NB4 (cell line): Measurements from ENCODE around the gene PIK3CD.
"Not testable (repeated sequence)": the region's sequence is repeated elsewhere in the genome, so short reads cannot be mapped to it uniquely, and the experiment has no call there.

Source experiments
- DNase-seq: peaks from one replicate; pipeline ENCODE4 v3.0.0; 2010; ENCODE audit warnings: low read depth
- H3K4me3 ChIP-seq: one replicate; pipeline ENCODE4 v1.5.1; 2011; ENCODE audit warnings: mild to moderate bottlenecking, low read depth, low read length, moderate library complexity
- CTCF ChIP-seq: IDR thresholded peaks from one replicate; pipeline ENCODE4 v1.5.1; 2012; ENCODE audit warnings: low read depth, low read length
- MAX ChIP-seq: IDR thresholded peaks from 2 replicates; pipeline ENCODE4 v1.6.1; 2011; ENCODE audit warnings: low read depth, low read length
- MYC ChIP-seq: IDR thresholded peaks from 2 replicates; pipeline ENCODE4 v1.6.1; 2011; ENCODE audit warnings: low read depth, low read length
- POLR2A ChIP-seq: IDR thresholded peaks from 2 replicates; pipeline ENCODE4 v1.6.1; 2011; ENCODE audit warnings: mild to moderate bottlenecking; ENCODE audit not compliant: insufficient read length; ENCODE audit errors: extremely low read depth

PIK3CD gene

GRCh38 chr1:9759939-9760338 lies 108.4 kb downstream of the PIK3CD start:
- DNase-seq, result no peak
- TF ChIP-seq MYC (no peak), CTCF (no peak), POLR2A (no peak), MAX (no peak)
- H3K4me3 ChIP-seq, result no peak overlapping the region

DNA sequence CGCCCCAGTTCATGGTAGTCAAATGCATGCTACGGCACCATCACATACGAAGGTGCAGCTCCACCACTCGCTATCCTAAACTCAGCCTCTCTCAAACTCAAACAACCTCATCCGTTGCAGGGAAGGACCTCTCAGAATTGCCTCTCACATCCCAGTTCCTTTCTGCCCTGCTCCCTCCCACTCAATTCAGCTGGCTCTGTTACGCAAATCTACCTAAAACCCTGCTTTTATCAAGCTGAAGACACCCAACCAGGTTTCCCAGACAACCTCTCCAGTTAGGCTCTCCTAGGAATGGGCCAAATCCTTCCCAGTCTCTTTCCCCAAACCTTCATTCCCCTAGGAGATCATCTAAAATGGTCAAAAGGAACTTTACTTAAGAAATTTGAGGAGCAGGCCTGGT lies 109.3 kb downstream of the PIK3CD start:
- DNase-seq, result peak; percentile 25
- H3K4me3 ChIP-seq, result no peak overlapping the region
- TF ChIP-seq CTCF (no peak), MAX (no peak), MYC (no peak), POLR2A (no peak)

- DNase-seq, result no peak
- TF ChIP-seq MYC (no peak), CTCF (no peak), POLR2A (no peak), MAX (no peak)
- H3K4me3 ChIP-seq, result no peak overlapping the region
Observed at GRCh38 chr1:9761855-9762254, 110.3 kb downstream of the PIK3CD start.

- DNase-seq, result not testable (repeated sequence)
Observed at GRCh38 chr1:9762446-9762845, 110.9 kb downstream of the PIK3CD start.

DNA sequence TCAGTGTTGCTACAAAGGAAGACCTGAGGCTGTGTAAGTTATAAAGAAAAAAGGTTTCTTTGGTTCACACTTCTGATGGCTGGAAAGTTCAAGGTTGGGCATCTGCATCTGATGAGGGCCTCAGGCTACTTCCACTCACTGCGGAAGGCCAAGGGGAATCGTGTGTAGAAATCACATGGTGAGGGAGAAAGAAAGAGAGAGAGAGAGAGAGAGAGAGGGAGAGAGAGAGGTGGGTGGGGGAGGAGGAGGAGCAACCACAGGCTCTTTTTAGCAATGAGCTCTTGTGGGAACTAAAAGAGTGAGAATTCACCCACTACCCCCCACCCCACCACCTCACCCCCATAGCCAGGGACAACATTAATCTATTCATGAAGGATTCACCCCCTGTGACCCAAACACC lies 112.4 kb downstream of the PIK3CD start:
- no peak for DNase-seq
- TF ChIP-seq MAX (no peak), CTCF (no peak), POLR2A (no peak), MYC (no peak)
- no peak overlapping the region for H3K4me3 ChIP-seq

More at GRCh38 chr1:9762446-9762845, 110.9 kb downstream of the PIK3CD start:
- not testable (repeated sequence) for H3K4me3 ChIP-seq

- no peak overlapping the region for H3K4me3 ChIP-seq
- no peak for DNase-seq
- no peak for TF ChIP-seq MYC
- TF ChIP-seq POLR2A, result no peak
- no peak for TF ChIP-seq MAX
- no peak for TF ChIP-seq CTCF
Observed at GRCh38 chr1:9764550-9764949, 113.0 kb downstream of the PIK3CD start.
